SIG-M5 treated with dmso at 0.1 percent for 504 hours (cell line): Measurements from ENCODE around the gene PLEKHD1.
"Not testable (repeated sequence)": the region's sequence is repeated elsewhere in the genome, so short reads cannot be mapped to it uniquely, and the experiment has no call there.

Experiments used
- DNase-seq: peaks from one replicate; lab custom pipeline; 2025; ENCODE audit not compliant: unreplicated experiment; lab: John Stamatoyannopoulos, UW

Gene PLEKHD1

GRCh38 chr14:69484444-69485314, at the start of gene PLEKHD1:
Gene PLEKHD1 (plus strand): TSS chr14:69484728. CDS start chr14:69484966, 238 bp downstream.
- DNase-seq: no peak

- DNase-seq: no peak
Observed at GRCh38 chr14:69439521-69440270, 44.8 kb upstream of the PLEKHD1 start.

- DNase-seq: no peak
Observed at GRCh38 chr14:69441948-69442347, 42.6 kb upstream of the PLEKHD1 start.

GRCh38 chr14:69443296-69443805, 41.2 kb upstream of the PLEKHD1 start:
- DNase-seq: no peak

GRCh38 chr14:69449216-69449615, 35.3 kb upstream of the PLEKHD1 start:
- no peak for DNase-seq

- DNase-seq: no peak
Observed at GRCh38 chr14:69451941-69452340, 32.6 kb upstream of the PLEKHD1 start.

- no peak for DNase-seq
Observed at GRCh38 chr14:69458350-69458749, 26.2 kb upstream of the PLEKHD1 start.

- DNase-seq: no peak
Observed at GRCh38 chr14:69459122-69459521, 25.4 kb upstream of the PLEKHD1 start.

GRCh38 chr14:69460093-69460701, 24.3 kb upstream of the PLEKHD1 start:
- DNase-seq: peak; percentile 76

GRCh38 chr14:69464379-69464778, 20.1 kb upstream of the PLEKHD1 start:
- DNase-seq: no peak

- DNase-seq: no peak
Observed at GRCh38 chr14:69464829-69465228, 19.7 kb upstream of the PLEKHD1 start.

- DNase-seq: peak; percentile 29
Observed at GRCh38 chr14:69468949-69469348, 15.6 kb upstream of the PLEKHD1 start.

- no peak for DNase-seq
Observed at GRCh38 chr14:69471436-69471835, 13.1 kb upstream of the PLEKHD1 start.

GRCh38 chr14:69471916-69472315, 12.6 kb upstream of the PLEKHD1 start:
- no peak for DNase-seq

GRCh38 chr14:69473260-69473659, 11.3 kb upstream of the PLEKHD1 start:
- DNase-seq: no peak

- no peak for DNase-seq
Observed at GRCh38 chr14:69473946-69474345, 10.6 kb upstream of the PLEKHD1 start.

GRCh38 chr14:69475194-69475818, 9.2 kb upstream of the PLEKHD1 start:
- DNase-seq: peak; percentile 54

- not testable (repeated sequence) for DNase-seq
Observed at GRCh38 chr14:69476824-69477450, 7.6 kb upstream of the PLEKHD1 start.

- not testable (repeated sequence) for DNase-seq
Observed at GRCh38 chr14:69478055-69478454, 6.5 kb upstream of the PLEKHD1 start.

GRCh38 chr14:69479696-69480095, 4.8 kb upstream of the PLEKHD1 start:
- no peak for DNase-seq

- DNase-seq: no peak
Observed at GRCh38 chr14:69480136-69480535, 4.4 kb upstream of the PLEKHD1 start.
